GM18505 (cell line): ENCODE data around the gene LRTM2.

ENCODE experiments used
- ATAC-seq: cut with Tn5 transposase; IDR thresholded peaks from one replicate; pipeline ENCODE4 v1.9.1; 2021; ENCODE audit not compliant: unreplicated experiment
- POLR2A ChIP-seq: IDR thresholded peaks from 4 replicates; pipeline ENCODE4 v1.6.1; 2011; ENCODE audit warnings: borderline replicate concordance; ENCODE audit not compliant: insufficient read depth, insufficient read length; ENCODE audit errors: extremely low read depth

LRTM2 gene

DNA sequence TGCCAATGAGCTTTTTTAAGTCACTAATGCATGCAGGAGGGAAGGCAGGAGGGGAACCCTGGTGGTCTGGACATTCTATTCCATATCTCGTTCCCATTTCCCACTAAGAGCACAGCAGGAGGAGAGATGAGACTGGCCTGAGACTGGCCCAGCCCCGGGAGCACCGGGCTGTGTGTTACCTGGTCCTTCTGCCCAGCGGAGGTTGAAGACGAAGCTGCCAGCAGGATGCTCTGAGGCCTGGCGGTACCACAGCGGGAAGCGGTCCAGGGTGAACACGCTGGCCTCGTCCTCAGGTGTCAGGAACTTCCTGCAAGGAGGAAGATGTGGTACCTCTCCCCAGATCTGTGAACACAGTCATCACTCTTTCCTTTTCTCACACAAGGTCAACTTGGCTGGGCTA lies 23.9 kb downstream of the LRTM2 start:
- no peak for TF ChIP-seq POLR2A
- no peak for ATAC-seq

DNA sequence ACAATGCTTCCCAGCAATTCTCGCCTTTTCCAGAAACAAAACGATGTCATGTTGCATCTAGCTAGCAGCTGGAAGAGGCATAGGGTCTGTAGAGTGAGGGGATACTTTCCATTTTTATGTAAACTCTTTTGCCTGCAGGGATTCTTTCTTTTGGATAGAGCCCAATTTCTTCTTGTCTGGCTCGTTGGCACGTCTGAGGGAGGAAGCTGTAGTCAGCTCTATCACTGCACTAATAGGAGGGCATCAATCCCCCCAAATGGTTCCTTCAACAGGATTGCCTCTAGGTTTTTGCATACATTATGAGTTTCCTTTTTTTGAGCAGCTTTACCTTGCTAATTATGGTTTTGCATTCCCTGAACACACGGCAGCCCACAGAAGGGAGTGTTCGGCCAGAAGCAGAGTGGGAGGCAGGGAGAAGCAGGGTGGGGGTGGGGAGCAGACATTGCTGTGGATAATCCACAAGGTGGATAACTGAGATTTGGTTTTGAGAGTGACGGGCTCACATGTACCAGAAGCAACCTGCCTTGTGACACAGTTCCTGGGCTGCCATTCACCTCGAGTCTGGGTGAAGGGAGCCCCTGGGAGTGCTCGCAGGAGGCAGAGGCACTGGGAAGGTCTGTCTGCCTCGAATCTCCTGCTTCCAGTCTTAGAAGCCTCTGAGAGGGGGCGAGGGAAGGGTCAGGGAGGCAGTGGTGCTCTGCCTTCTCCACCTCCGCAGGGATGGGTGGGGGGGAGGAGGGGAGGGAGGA lies 24.5 kb downstream of the LRTM2 start:
- no peak for TF ChIP-seq POLR2A
- no peak for ATAC-seq

- ATAC-seq = no peak
- no peak for TF ChIP-seq POLR2A
Measured at GRCh38 chr12:1845427-1845826, 25.1 kb downstream of the LRTM2 start.

GRCh38 chr12:1845886-1846285 lies 25.5 kb downstream of the LRTM2 start:
- TF ChIP-seq POLR2A = no peak
- no peak for ATAC-seq

DNA sequence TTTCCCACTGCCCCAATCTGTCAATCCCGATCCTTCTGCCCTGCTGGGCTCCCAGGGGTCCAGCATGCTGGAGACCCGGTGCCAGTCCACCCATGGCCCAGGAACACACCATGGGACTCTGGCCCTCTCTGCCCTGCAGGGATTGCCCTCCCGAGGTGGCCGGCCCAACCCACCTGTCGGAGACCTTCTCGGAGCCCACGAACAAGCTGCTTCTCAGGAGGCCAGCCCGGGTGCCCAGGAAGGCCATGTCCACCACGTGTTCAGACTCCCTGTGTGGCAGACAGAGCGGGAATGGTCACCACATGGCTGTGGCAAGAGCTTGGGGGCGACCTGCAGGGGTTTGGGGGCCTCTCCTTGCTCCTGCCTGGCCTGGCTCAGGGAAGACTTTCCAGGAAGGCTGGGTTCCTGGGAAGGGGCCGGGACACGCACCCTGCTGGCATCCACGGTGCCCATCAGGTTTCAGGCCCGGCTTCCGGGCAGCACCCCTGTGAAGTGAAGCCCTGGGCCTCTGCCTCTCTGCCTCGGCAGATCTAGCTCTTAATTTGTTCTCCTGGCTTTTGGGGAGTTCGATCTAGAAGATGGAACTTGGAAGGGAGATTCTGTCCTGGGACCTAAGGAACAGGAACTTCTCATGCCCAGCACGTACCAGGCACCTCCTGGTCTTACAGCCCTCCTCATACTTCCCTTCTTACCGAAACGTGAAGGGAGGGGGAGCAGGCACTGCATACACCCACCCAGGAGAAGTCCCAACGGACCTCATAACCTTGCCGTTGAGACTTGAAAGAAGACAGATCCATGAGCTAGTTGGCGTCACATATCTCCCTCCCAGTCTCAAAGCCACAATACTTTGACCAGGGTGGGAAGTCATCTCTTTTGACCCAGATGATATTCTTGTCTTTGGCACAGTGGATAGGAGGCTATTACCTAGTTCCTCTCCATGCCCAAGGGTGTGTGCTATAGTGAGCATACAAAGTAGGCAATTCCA lies 26.3 kb downstream of the LRTM2 start:
- ATAC-seq = no peak
- no peak for TF ChIP-seq POLR2A

DNA sequence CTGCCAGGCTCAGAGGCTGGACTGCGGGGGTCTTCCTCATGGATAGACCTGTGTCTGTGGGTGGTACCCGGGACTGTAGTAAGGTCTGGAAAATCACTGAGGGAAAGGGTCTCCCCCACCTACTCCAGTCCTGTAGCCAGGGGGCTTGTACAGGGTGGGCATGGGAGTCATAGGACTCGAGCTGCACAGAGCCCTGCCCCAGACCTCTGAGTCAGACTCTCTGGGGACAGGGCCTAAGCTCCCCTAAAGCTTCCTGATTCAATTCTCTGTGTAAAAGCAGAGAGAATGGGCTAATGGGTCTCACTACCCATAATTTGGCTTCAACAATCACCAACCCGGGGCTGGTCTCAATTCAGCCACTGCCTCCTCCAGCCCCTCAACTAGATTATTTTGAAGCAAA lies 27.0 kb downstream of the LRTM2 start:
- TF ChIP-seq POLR2A = no peak

GRCh38 chr12:1848146-1848545 lies 27.8 kb downstream of the LRTM2 start:
- ATAC-seq = no peak
- TF ChIP-seq POLR2A = no peak

More for the DNA sequence above, 27.0 kb downstream of the LRTM2 start:
- no peak for ATAC-seq

- ATAC-seq = no peak
- no peak for TF ChIP-seq POLR2A
Measured at GRCh38 chr12:1848745-1849144, 28.4 kb downstream of the LRTM2 start.

DNA sequence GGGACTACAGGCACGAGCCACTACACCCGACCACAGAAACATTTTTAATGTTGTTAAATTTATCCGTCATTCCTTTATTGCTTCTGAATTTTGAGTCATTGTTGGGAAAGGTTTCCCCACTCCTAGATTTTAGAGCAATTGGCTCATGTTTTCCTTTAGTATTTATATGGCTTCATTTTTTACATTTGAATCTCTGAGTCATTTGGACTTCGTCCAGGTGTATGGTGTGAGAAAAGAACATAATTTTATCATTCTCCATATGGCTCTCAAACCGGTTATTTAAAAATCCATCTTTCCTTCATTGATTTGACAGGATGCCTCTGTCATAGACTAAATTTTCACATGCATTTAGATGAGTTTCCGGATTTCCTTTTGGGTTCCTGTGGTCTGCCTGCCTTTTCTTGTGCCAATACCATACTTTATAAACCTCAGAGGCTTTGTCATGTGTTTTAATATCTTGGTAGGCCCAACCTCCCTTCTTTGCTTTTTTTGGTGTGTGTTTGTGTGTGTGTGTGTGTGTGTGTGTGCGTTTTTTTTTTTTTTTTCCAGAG lies 30.9 kb downstream of the LRTM2 start:
- TF ChIP-seq POLR2A = no peak
- no peak for ATAC-seq

GRCh38 chr12:1852076-1852475 lies 31.7 kb downstream of the LRTM2 start:
- ATAC-seq = no peak
- TF ChIP-seq POLR2A = no peak

DNA sequence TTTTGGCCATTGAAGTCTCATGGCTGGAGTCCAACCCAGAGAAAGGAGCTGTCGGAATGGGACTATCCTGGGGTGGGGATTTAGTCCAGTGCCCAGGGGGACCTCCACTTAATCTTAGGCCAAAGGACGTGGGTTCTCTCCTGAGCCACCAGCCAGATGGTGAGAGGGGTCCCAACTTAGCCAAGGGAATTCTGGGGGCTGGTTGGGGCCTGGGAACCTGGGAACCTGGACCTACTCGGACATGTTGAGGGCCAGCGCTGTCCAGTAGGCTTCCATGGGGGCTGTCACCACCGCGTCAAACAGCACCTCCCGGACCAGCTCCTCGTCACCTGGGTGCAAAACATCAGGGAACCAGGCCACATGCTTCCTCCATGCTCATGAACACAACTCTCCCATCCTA lies 33.4 kb downstream of the LRTM2 start:
- no peak for ATAC-seq
- TF ChIP-seq POLR2A = no peak

GRCh38 chr12:1855241-1855640 lies 34.9 kb downstream of the LRTM2 start:
- TF ChIP-seq POLR2A = no peak
- no peak for ATAC-seq

- ATAC-seq = no peak
- no peak for TF ChIP-seq POLR2A
Measured at GRCh38 chr12:1857086-1857485, 36.7 kb downstream of the LRTM2 start.
